MM.1S (cell line): ENCODE measurements around the gene AGPAT3.

Experiments used
- DNase-seq: peaks from one replicate; pipeline ENCODE4 v3.0.0-alpha.2; 2015
- H2AFZ ChIP-seq: fragments of 300-600 bp; sonication (generic); 2 replicates; pipeline ENCODE4 v1.6.0; 2016; ENCODE audit warnings: antibody characterized with exemption, low read length
- H3F3A ChIP-seq: fragments of 300-600 bp; sonication (generic); 2 replicates; pipeline ENCODE4 v1.6.1; 2016; ENCODE audit warnings: mild to moderate bottlenecking, antibody characterized with exemption, low read length, moderate library complexity, mixed read lengths; ENCODE audit not compliant: insufficient read depth
- H3K27ac ChIP-seq: fragments of 300-600 bp; sonication (generic); 2 replicates; pipeline ENCODE4 v1.5.1; 2016; ENCODE audit warnings: mild to moderate bottlenecking, low read length
- H3K27me3 ChIP-seq: fragments of 300-600 bp; sonication (generic); replicated peaks from 2 replicates; pipeline ENCODE4 v1.6.0; 2016; ENCODE audit warnings: low read length; ENCODE audit not compliant: insufficient read depth
- H3K36me3 ChIP-seq: fragments of 300-600 bp; sonication (generic); replicated peaks from 2 replicates; pipeline ENCODE4 v1.6.1; 2016; ENCODE audit warnings: mild to moderate bottlenecking, low read length, mixed read lengths; ENCODE audit not compliant: insufficient read depth
- H3K4me1 ChIP-seq: fragments of 300-600 bp; sonication (generic); 2 replicates; pipeline ENCODE4 v1.6.1; 2016; ENCODE audit warnings: low read length, mixed read lengths
- H3K4me2 ChIP-seq: fragments of 300-600 bp; sonication (generic); 2 replicates; pipeline ENCODE4 v1.6.0; 2016; ENCODE audit warnings: low read depth, low read length
- H3K4me3 ChIP-seq: fragments of 300-600 bp; sonication (generic); 2 replicates; pipeline ENCODE4 v1.5.1; 2016; ENCODE audit warnings: low read length, mixed read lengths
- H3K79me2 ChIP-seq: fragments of 300-600 bp; sonication (generic); 2 replicates; pipeline ENCODE4 v1.6.1; 2016; ENCODE audit warnings: mixed run types, low read length, mixed read lengths
- H3K9ac ChIP-seq: fragments of 300-600 bp; sonication (generic); 2 replicates; pipeline ENCODE4 v1.6.1; 2016; ENCODE audit warnings: low read length, mixed read lengths
- H3K9me2 ChIP-seq: fragments of 300-600 bp; sonication (generic); replicated peaks from 2 replicates; pipeline ENCODE4 v1.6.1; 2016; ENCODE audit warnings: mild to moderate bottlenecking, low read length, mixed read lengths; ENCODE audit not compliant: insufficient read depth
- H3K9me3 ChIP-seq: fragments of 300-600 bp; sonication (generic); replicated peaks from 2 replicates; pipeline ENCODE4 v1.6.1; 2016; ENCODE audit warnings: mild to moderate bottlenecking, low read length, mixed read lengths; ENCODE audit not compliant: insufficient read depth
- H4K20me1 ChIP-seq: fragments of 300-600 bp; sonication (generic); 2 replicates; pipeline ENCODE4 v1.6.1; 2016; ENCODE audit warnings: mild to moderate bottlenecking, low read length, moderate library complexity, mixed read lengths; ENCODE audit not compliant: insufficient read depth
- EZH2 ChIP-seq: fragments of 300-600 bp; sonication (generic); optimal IDR thresholded peaks from 2 replicates; pipeline ENCODE3; 2017; ENCODE audit warnings: low read depth, mild to moderate bottlenecking, antibody characterized with exemption, low read length, mixed read lengths
- EZH2phosphoT487 ChIP-seq: fragments of 300-600 bp; sonication (generic); IDR thresholded peaks from 2 replicates; pipeline ENCODE4 v1.6.1; 2018; ENCODE audit warnings: antibody characterized with exemption, low read length
- TF ChIP-seq, protein P1 (sequence below): fragments of 300-600 bp; sonication (generic); IDR thresholded peaks from 2 replicates; pipeline ENCODE4 v1.5.1; 2016; ENCODE audit warnings: antibody characterized with exemption, low read length, mixed read lengths

AGPAT3 gene

DNA sequence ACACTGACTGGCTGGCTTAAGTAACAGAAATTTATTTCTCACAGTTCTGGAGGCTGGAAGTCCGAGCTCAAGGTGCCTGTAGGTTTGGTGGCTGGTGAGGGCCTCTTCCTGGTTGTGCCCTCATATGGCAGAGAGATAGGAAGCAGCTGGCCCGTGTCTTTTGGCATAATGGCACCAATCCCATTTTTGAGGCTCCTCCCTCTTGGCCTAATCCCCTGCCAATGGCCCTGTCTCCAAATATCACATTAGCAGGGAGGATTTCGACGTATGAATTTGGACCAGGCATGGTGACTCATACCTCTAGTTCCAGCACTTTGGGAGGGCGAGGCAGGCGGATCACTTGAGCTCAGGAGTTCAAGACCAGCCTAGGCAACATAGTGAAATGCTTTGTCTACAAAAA, 37.4 kb downstream of the AGPAT3 start:
- TF ChIP-seq EZH2phosphoT487, result no peak
- no peak for TF ChIP-seq EZH2
- TF ChIP-seq, protein P1, sequence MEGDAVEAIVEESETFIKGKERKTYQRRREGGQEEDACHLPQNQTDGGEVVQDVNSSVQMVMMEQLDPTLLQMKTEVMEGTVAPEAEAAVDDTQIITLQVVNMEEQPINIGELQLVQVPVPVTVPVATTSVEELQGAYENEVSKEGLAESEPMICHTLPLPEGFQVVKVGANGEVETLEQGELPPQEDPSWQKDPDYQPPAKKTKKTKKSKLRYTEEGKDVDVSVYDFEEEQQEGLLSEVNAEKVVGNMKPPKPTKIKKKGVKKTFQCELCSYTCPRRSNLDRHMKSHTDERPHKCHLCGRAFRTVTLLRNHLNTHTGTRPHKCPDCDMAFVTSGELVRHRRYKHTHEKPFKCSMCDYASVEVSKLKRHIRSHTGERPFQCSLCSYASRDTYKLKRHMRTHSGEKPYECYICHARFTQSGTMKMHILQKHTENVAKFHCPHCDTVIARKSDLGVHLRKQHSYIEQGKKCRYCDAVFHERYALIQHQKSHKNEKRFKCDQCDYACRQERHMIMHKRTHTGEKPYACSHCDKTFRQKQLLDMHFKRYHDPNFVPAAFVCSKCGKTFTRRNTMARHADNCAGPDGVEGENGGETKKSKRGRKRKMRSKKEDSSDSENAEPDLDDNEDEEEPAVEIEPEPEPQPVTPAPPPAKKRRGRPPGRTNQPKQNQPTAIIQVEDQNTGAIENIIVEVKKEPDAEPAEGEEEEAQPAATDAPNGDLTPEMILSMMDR, result no peak
- H4K20me1 ChIP-seq, result no peaks in the 10 kb centered on the region; the same call in 1 of the 2 replicates

DNA sequence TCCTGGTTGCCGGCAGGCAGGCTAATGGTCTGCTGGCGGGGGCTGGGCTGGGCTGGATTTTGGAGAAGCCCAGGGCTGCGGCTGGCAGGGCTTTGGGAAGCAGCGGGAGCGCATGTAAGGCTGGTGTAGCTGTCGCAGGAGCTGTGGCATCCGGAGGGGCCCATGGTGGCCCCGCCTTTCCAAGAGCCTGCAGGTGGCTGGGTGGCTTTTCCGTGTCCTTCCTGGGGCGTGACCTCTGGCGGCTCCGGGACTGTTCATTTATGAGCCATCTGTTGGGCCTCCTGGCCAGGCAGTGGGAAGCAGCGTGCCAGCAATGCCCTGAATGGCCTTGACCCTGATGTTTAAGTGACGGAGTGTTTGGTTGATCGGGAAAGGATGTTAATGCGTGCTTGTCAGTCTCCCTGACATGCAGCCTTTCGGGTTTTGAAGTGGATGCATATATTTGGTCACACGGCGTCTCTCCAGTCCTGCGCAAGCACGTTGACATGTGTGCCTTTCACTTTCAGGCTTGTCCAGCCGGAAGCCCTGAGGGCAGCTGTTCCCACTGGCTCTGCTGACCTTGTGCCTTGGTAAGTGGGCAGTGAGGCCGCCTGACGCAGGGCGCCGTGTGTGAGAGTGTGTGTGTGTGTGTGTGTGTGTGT, 38.5 kb downstream of the AGPAT3 start:
- TF ChIP-seq EZH2 (no peak), EZH2phosphoT487 (no peak)
- TF ChIP-seq, protein P1, result no peak
- Histone ChIP-seq H2AFZ (no peak overlapping the region), H3K4me3 (no peak overlapping the region), H3K36me3 (0 out of 2 replicates have a peak, but pooled peaks cover 2% of the 10 kb centered on the region), H3K9me3 (no peaks in the 10 kb centered on the region), H4K20me1 (no peaks in the 10 kb centered on the region; the same call in 1 of the 2 replicates), H3K4me2 (no peak overlapping the region), H3K27me3 (no peaks in the 10 kb centered on the region), H3F3A (no peaks in the 10 kb centered on the region), H3K9ac (no peak overlapping the region), H3K27ac (no peak overlapping the region), H3K79me2 (peaks cover 91% of the 10 kb centered on the region), H3K4me1 (no peaks in the 10 kb centered on the region), H3K9me2 (no peaks in the 10 kb centered on the region)
- DNase-seq, result no peak

More for the DNA sequence above, 37.4 kb downstream of the AGPAT3 start:
- Histone ChIP-seq H3K27me3 (no peaks in the 10 kb centered on the region), H3K4me1 (no peaks in the 10 kb centered on the region), H3F3A (no peaks in the 10 kb centered on the region), H2AFZ (no peak overlapping the region), H3K9me3 (no peaks in the 10 kb centered on the region), H3K9ac (no peak overlapping the region), H3K36me3 (0 out of 2 replicates have a peak, but pooled peaks cover 2% of the 10 kb centered on the region), H3K4me3 (no peak overlapping the region), H3K4me2 (no peak overlapping the region), H3K79me2 (peaks cover 88% of the 10 kb centered on the region), H3K9me2 (no peaks in the 10 kb centered on the region), H3K27ac (no peak overlapping the region)
- no peak for DNase-seq

DNA sequence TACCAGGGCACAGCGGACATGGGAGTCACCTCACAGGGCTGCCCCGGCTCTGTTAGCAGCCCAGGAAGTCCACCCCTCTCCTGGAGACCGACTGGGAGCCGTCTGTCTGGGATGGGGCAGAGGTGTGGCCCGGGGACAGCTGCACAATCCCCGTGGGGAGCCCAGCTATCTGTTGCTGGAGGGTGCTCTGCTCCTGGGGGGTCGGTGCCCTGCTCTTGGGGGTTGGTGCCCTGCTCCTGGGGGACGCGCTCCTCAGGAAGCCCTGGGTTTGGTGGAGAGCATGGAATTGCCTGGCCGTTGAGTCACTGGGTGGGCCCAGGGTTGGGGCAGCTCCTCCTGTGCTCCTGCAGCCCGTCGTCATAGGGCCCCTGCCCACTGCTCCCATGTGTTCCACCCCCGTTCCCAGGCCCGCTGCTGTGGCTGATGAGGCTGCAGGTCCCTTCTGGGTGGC, 39.3 kb downstream of the AGPAT3 start:
- Histone ChIP-seq H3K36me3 (no peaks in the 10 kb centered on the region), H3K4me2 (no peak overlapping the region), H3K27me3 (no peaks in the 10 kb centered on the region), H3K9me3 (no peaks in the 10 kb centered on the region), H3K9me2 (no peaks in the 10 kb centered on the region), H3K4me1 (no peaks in the 10 kb centered on the region), H3F3A (no peaks in the 10 kb centered on the region), H4K20me1 (no peaks in the 10 kb centered on the region; the same call in 1 of the 2 replicates), H3K4me3 (no peak overlapping the region), H2AFZ (no peak overlapping the region), H3K27ac (no peak overlapping the region), H3K79me2 (peaks cover 89% of the 10 kb centered on the region), H3K9ac (no peak overlapping the region)
- no peak for DNase-seq
- no peak for TF ChIP-seq EZH2phosphoT487
- TF ChIP-seq, protein P1, result no peak
- no peak for TF ChIP-seq EZH2
